Measurements from ENCODE around the gene SLC16A6.

DNA sequence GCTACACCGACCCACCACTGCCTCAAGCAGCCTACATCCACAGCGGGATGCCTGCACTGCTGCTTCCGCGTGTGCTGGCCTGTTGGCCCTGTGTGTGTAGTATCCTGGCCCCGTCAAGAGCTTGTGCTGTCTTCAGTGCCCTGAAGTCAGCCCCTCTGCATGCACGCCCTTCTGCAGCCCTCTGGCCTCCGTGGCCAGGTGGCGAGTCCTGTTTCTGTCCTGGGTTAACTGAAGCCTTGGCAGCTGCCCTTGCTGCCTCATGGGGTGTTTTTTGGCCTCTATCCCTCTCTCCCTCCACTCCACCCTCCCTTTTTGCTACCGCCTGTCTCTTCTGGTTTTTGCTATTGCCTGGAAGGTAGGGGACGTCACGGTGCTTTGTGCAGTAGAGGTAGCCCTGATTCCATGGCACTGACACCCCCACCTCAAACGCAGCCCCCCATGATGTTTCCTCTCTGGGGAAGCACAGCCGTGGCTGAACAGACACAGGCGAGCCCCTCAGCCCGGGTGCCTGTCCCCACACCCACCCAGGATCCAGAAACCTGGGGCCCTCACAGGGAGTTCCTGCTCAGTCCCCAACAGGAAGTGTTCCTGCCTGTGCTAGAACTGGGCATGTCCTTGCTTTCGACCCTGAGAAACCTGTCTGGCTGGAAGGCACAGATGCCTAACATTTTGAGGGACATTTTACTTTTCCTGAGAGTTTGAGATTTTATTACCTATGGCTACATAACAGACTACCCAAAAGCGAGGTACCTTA, 61.9 kb downstream of the SLC16A6 start:
- TF ChIP-seq, protein P1, sequence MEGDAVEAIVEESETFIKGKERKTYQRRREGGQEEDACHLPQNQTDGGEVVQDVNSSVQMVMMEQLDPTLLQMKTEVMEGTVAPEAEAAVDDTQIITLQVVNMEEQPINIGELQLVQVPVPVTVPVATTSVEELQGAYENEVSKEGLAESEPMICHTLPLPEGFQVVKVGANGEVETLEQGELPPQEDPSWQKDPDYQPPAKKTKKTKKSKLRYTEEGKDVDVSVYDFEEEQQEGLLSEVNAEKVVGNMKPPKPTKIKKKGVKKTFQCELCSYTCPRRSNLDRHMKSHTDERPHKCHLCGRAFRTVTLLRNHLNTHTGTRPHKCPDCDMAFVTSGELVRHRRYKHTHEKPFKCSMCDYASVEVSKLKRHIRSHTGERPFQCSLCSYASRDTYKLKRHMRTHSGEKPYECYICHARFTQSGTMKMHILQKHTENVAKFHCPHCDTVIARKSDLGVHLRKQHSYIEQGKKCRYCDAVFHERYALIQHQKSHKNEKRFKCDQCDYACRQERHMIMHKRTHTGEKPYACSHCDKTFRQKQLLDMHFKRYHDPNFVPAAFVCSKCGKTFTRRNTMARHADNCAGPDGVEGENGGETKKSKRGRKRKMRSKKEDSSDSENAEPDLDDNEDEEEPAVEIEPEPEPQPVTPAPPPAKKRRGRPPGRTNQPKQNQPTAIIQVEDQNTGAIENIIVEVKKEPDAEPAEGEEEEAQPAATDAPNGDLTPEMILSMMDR (conservative IDR thresholded peaks at IDR 0.05) = no peak
- TF ChIP-seq ZFX (IDR thresholded peaks at IDR 0.05) = no peak

All from C4-2B (cell line).